Breast epithelium (tissue), 3 donors: ENCODE results near the gene SPRR2G.

Source experiments
- CTCF ChIP-seq, 3 donors: fragments of 450-650 bp; IDR thresholded peaks; one replicate each; pipeline ENCODE4 v1.5.1; 2016 to 2017; ENCODE audit warnings: antibody characterized with exemption in 3 of 3, mild to moderate bottlenecking in 3 of 3, moderate library complexity in 3 of 3
- POLR2A ChIP-seq: fragments of 450-650 bp; IDR thresholded peaks from one replicate; pipeline ENCODE4 v1.6.1; 2016; ENCODE audit warnings: antibody characterized with exemption, mild to moderate bottlenecking, moderate library complexity
- POLR2AphosphoS5 ChIP-seq, 3 donors: sonication (generic); formaldehyde crosslinking; IDR thresholded peaks; one replicate each; pipeline ENCODE4 v1.6.1; 2017; ENCODE audit warnings: antibody characterized with exemption in 3 of 3

GRCh38 chr1:153168686-153169085, 18.0 kb upstream of the SPRR2G start:
- TF ChIP-seq POLR2A (no peak), CTCF (IDR thresholded peaks at IDR 0.05) (no peak), POLR2AphosphoS5 (IDR thresholded peaks at IDR 0.05) (no peak)
